Tibial artery (tissue), 4 donors: ENCODE results near the gene RNF31.

Experiments
- DNase-seq, 2 donors: peaks; one replicate each; pipeline ENCODE4 v3.0.0-alpha.2; 2019
- H3K27ac ChIP-seq, 2 donors: fragments of 200-600 bp; sonication (generic) in 1 of 2; 1 replicate in 1 of 2; 2 replicates in 1 of 2; pipeline ENCODE4 v1.5.1; 2018 to 2019; ENCODE audit warnings: mild to moderate bottlenecking in 1 of 2
- H3K27me3 ChIP-seq, 2 donors: fragments of 200-600 bp; sonication (generic) in 1 of 2; one replicate each; pipeline versions ENCODE4 v1.5.1 to v1.6.0; 2016 to 2019
- H3K36me3 ChIP-seq, 3 donors: fragments of 200-600 bp; sonication (generic) in 2 of 3; one replicate each; pipeline ENCODE4 v1.5.1; 2016 to 2019; ENCODE audit warnings: mild to moderate bottlenecking in 2 of 3
- H3K4me1 ChIP-seq, 4 donors: fragments of 200-600 bp; sonication (generic) in 2 of 4; 1 replicate in 3 of 4; 2 replicates in 1 of 4; pipeline ENCODE4 v1.5.1; 2016 to 2019
- H3K4me3 ChIP-seq, 2 donors: fragments of 200-600 bp; sonication (generic) in 1 of 2; 1 replicate in 1 of 2; 2 replicates in 1 of 2; pipeline ENCODE4 v1.5.1; 2018 to 2019; ENCODE audit warnings: mild to moderate bottlenecking in 2 of 2
- H3K9me3 ChIP-seq, 3 donors: fragments of 200-600 bp; sonication (generic) in 1 of 3; one replicate each; pipeline ENCODE4 v1.5.1; 2016 to 2019
- intact Hi-C: fragments of 100-400 bp; cut with DNase I; formaldehyde crosslinking; loops from one replicate; pipeline ENCODE4 v1.15.0; 2023; ENCODE audit warnings: low total_unique reads
- TF ChIP-seq, protein P1 (sequence below), 2 experiments: fragments of 200-600 bp in 1 of 2; fragments of 450-650 bp in 1 of 2; IDR thresholded peaks; one replicate each; pipeline ENCODE4 v1.5.1; 2017 to 2019; ENCODE audit warnings: antibody characterized with exemption in 2 of 2, mild to moderate bottlenecking in 1 of 2, moderate library complexity in 1 of 2

The RNF31 gene

DNA sequence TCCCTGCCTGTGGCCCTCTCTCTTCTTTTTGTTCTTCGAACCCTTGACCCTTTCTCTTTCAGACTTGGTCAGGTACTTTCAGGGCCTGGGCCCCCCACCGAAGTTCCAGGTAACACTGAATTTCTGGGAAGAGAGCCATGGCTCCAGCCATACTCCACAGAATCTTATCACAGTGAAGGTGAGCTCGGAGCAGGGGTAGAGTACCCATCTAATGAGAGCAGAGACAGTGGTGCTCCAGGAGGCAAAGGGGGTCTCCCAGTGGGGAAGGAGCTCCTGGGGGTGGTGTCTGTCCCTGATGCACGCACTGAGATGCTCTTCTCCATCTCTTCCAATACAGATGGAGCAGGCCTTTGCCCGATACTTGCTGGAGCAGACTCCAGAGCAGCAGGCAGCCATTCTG lies 18.5 kb downstream of the RNF31 start:
- peaks cover 47 to 78% (median 63%) of the 10 kb centered on the region in 3 donors for H3K36me3 ChIP-seq

DNA sequence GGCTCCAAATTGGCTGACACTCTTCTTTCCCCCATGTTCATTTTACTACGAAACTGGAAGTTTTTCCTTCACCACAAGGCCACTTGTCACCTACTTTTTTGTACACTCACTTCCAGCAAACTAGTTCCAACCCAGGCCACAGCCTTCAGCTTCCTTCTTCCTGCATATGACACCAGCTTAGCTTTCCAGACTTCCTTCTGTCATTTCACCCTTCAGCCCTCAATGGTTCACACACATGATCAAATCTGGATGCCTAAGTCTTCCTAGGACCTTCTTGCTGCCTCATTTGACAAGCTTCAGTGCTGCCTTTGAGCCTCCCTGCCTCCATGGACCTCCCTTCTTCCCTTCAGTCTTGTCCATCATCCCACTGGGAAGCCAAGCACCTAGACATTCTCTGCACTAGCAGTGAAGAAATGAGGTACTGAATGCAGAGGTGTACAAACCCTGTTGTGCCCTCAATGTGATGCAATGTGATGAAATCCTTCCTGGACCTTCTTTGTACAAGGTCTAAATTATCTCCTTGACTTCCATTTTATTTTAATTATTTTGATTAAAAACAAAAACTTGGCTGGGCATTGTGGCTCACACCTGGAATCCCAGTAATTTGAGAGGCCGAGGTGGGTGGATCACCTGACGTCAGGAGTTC lies 20.3 kb downstream of the RNF31 start:
- intact Hi-C loops: no loop called here
- Histone ChIP-seq H3K4me1 (peaks cover 0 to 26% (median 19%) of the 10 kb centered on the region in 4 donors), H3K36me3 (peaks cover 47 to 80% (median 63%) of the 10 kb centered on the region in 3 donors), H3K27me3 (no peaks in the 10 kb centered on the region), H3K4me3 (no peak overlapping the region), H3K9me3 (no peaks in the 10 kb centered on the region), H3K27ac (no peak overlapping the region)
- TF ChIP-seq, protein P1, sequence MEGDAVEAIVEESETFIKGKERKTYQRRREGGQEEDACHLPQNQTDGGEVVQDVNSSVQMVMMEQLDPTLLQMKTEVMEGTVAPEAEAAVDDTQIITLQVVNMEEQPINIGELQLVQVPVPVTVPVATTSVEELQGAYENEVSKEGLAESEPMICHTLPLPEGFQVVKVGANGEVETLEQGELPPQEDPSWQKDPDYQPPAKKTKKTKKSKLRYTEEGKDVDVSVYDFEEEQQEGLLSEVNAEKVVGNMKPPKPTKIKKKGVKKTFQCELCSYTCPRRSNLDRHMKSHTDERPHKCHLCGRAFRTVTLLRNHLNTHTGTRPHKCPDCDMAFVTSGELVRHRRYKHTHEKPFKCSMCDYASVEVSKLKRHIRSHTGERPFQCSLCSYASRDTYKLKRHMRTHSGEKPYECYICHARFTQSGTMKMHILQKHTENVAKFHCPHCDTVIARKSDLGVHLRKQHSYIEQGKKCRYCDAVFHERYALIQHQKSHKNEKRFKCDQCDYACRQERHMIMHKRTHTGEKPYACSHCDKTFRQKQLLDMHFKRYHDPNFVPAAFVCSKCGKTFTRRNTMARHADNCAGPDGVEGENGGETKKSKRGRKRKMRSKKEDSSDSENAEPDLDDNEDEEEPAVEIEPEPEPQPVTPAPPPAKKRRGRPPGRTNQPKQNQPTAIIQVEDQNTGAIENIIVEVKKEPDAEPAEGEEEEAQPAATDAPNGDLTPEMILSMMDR (IDR thresholded peaks at IDR 0.05): no peak
- no peak for DNase-seq

More for the DNA sequence above, 18.5 kb downstream of the RNF31 start:
- intact Hi-C loops: no loop called here
- TF ChIP-seq, protein P1 (IDR thresholded peaks at IDR 0.05): no peak
- no peaks in the 10 kb centered on the region for H3K9me3 ChIP-seq
- H3K27ac ChIP-seq: no peak overlapping the region
- H3K4me3 ChIP-seq: no peak overlapping the region
- no peak for DNase-seq
- H3K4me1 ChIP-seq: peaks cover 0 to 32% (median 23%) of the 10 kb centered on the region in 4 donors
- H3K27me3 ChIP-seq: no peaks in the 10 kb centered on the region

DNA sequence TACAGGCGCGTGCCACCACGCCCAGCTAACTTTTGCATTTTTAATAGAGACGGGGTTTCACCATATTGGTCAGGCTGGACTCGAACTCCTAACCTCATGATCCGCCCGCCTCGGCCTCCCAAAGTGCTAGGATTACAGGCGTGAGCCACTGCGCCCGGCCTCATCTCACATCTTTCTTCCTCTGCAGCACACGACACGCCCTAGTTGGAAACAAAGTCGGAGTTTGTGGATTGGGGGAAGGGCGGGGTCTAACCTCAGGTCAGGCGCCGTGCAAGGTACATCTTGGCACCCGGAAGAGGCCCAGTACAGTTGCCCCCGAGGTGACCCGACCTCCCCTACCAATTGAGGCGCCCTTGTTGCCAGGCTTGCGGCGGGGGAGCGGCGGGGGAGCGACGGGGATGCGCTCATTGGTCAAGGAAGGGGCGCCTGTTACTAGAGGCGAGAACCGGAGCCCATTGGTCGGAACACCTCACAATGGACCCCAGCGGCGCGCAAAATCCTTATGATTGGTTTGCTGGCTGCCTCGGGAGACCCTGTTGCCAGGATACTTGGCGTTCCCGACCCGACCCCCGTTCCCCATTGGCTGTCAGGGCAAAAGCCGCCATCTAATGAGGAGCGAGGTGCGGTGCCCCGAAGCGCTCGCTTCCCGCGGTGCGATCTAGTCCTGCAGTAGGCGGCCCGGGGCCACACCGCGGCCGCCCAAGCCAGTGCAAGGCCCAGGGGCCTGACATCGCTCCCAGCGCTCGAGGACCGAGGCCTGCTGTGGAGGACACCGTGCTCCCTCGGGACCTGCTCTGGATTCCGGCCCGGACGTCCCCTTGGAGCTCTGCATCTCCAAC lies 24.3 kb downstream of the RNF31 start, which contains the start of gene REC8:
REC8 (plus strand) TSS at position 659 of the 839 bp plus-strand sequence. CDS start 473 bp downstream, outside the sequence.
- H3K9me3 ChIP-seq: no peaks in the 10 kb centered on the region
- peak within 1 kb of the TSS; percentile 0 to 27 for H3K27ac ChIP-seq
- H3K4me3 ChIP-seq: peak within 1 kb of the TSS; percentile 36 to 46
- peaks cover 0 to 13% (median 3%) of the 10 kb centered on the region in 4 donors for H3K4me1 ChIP-seq
- peak; percentile 72 to 81 for DNase-seq
- peaks cover 8 to 55% (median 23%) of the 10 kb centered on the region in 3 donors for H3K36me3 ChIP-seq
- intact Hi-C loops: no loop called here
- TF ChIP-seq, protein P1 (IDR thresholded peaks at IDR 0.05): no peak
- H3K27me3 ChIP-seq: no peaks in the 10 kb centered on the region

DNA sequence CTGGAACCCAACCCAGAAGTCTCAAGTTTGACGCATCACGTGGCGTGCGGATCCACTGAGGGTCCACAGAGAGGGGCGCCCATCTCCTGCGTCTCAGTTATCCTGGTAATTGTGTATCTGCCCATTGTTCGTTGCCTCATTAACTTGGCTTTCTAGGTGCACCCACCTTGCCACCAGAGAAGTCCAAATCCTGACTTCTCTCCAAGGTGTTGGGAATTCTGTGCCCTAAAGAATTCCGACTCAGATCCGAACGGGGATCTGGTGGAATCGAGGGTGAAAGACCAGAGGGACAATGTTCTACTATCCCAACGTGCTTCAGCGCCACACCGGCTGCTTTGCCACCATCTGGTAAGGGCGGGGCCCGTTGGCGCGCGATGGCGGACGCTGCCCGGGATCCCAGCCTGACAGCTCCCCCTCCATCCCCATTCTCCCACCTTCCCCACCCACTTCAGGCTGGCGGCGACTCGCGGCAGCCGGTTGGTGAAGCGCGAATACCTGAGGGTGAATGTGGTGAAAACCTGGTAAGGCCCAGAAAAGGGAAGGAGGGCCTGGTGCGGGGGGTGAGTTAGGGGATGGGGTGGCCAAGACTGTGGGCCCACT lies 25.1 kb downstream of the RNF31 start:
- intact Hi-C loops: no loop called here
- TF ChIP-seq, protein P1 (IDR thresholded peaks at IDR 0.05): no peak
- no peaks in the 10 kb centered on the region for H3K9me3 ChIP-seq
- H3K27me3 ChIP-seq: no peaks in the 10 kb centered on the region
- H3K4me1 ChIP-seq: peaks cover 0 to 13% (median 3%) of the 10 kb centered on the region in 4 donors
- peak overlapping the region; percentile 0 to 27 for H3K27ac ChIP-seq
- H3K4me3 ChIP-seq: peak overlapping the region; percentile 36 to 46
- H3K36me3 ChIP-seq: peaks cover 6 to 55% (median 21%) of the 10 kb centered on the region in 3 donors
- no peak for DNase-seq

DNA sequence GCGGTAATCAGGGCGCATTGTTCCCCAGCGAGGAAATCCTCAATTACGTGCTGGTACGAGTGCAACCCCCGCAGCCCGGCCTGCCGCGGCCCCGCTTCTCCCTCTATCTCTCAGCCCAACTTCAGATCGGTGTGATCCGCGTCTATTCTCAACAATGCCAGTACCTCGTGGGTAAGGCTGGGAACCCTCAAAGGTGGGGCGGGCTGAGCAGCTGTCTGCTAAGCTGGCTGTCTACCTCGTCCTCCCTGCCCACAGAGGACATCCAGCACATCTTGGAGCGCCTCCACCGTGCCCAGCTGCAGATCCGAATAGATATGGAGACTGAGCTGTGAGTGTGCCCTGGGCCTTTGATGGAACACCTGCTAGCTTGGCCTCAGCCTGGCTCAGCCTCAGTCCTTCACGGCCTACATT lies 25.6 kb downstream of the RNF31 start:
- no peak overlapping the region for H3K27ac ChIP-seq

More for the DNA sequence above, 25.6 kb downstream of the RNF31 start:
- TF ChIP-seq, protein P1 (IDR thresholded peaks at IDR 0.05): no peak
- Histone ChIP-seq H3K9me3 (no peaks in the 10 kb centered on the region), H3K4me1 (peaks cover 0 to 13% (median 3%) of the 10 kb centered on the region in 4 donors), H3K36me3 (peaks cover 3 to 55% (median 16%) of the 10 kb centered on the region in 3 donors), H3K4me3 (no peak overlapping the region), H3K27me3 (no peaks in the 10 kb centered on the region)
- intact Hi-C loops: no loop called here
- no peak for DNase-seq
